ENCODE measurements around the gene PRSS2.

DNA sequence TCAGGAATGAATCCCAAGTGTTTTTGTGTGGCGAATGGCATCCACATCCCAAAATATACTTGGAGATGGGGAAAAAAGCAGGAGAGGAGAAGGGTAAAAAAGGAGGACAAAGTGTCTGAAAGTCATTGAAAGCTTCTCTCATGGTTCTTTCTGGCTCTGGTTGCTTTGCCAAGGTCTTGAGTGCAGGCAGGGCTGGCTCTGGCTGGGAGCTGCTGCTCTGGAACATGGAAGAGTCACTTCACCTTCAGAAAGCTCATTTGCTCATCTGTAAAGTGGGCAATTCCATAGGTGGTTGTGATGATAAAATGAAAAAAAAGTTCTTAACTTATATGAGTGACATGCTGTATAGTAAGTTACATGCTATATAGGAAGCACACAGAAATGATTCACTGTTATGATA lies 2.9 kb upstream of the PRSS2 start:
- TF ChIP-seq NFE2L1 (CRISPR knock-in tag; IDR thresholded peaks at IDR 0.05) (no peak), ZNF263 (CRISPR knock-in tag; IDR thresholded peaks at IDR 0.05; ENCODE audit: low read depth) (no peak)
- TF ChIP-seq, protein P1, sequence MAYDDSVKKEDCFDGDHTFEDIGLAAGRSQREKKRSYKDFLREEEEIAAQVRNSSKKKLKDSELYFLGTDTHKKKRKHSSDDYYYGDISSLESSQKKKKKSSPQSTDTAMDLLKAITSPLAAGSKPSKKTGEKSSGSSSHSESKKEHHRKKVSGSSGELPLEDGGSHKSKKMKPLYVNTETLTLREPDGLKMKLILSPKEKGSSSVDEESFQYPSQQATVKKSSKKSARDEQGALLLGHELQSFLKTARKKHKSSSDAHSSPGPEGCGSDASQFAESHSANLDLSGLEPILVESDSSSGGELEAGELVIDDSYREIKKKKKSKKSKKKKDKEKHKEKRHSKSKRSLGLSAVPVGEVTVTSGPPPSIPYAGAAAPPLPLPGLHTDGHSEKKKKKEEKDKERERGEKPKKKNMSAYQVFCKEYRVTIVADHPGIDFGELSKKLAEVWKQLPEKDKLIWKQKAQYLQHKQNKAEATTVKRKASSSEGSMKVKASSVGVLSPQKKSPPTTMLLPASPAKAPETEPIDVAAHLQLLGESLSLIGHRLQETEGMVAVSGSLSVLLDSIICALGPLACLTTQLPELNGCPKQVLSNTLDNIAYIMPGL (CRISPR knock-in tag; IDR thresholded peaks at IDR 0.05), result no peak
- TF ChIP-seq, protein P2, sequence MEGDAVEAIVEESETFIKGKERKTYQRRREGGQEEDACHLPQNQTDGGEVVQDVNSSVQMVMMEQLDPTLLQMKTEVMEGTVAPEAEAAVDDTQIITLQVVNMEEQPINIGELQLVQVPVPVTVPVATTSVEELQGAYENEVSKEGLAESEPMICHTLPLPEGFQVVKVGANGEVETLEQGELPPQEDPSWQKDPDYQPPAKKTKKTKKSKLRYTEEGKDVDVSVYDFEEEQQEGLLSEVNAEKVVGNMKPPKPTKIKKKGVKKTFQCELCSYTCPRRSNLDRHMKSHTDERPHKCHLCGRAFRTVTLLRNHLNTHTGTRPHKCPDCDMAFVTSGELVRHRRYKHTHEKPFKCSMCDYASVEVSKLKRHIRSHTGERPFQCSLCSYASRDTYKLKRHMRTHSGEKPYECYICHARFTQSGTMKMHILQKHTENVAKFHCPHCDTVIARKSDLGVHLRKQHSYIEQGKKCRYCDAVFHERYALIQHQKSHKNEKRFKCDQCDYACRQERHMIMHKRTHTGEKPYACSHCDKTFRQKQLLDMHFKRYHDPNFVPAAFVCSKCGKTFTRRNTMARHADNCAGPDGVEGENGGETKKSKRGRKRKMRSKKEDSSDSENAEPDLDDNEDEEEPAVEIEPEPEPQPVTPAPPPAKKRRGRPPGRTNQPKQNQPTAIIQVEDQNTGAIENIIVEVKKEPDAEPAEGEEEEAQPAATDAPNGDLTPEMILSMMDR (IDR thresholded peaks at IDR 0.05), result no peak
- TF ChIP-seq, protein P3, sequence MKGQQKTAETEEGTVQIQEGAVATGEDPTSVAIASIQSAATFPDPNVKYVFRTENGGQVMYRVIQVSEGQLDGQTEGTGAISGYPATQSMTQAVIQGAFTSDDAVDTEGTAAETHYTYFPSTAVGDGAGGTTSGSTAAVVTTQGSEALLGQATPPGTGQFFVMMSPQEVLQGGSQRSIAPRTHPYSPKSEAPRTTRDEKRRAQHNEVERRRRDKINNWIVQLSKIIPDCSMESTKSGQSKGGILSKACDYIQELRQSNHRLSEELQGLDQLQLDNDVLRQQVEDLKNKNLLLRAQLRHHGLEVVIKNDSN (CRISPR knock-in tag; IDR thresholded peaks at IDR 0.05), result no peak
